ENCODE measurements around the gene SAYSD1.

Gene SAYSD1

GRCh38 chr6:39075807-39076622 is 39.0 kb downstream of the SAYSD1 start:
- no peak for TF ChIP-seq CTCF (IDR thresholded peaks at IDR 0.05; ENCODE audit: low read depth, low read length, missing control alignments)
- in situ Hi-C loops (cut with HindIII; ENCODE audit: low pct_ligation_motif_present, low sequenced_read_pairs): no loop called here
- no peak for DNase-seq

GRCh38 chr6:39075010-39075686 is 39.8 kb downstream of the SAYSD1 start:
- Histone ChIP-seq H3K36me3 (replicated peaks) (no peaks in the 10 kb centered on the region), H3K27me3 (replicated peaks) (no peaks in the 10 kb centered on the region), H3K4me3 (ENCODE audit: low read depth, low read length) (no peak overlapping the region), H3K27ac (no peak overlapping the region)
- in situ Hi-C loops (cut with HindIII; ENCODE audit: low pct_ligation_motif_present, low sequenced_read_pairs): no loop called here
- TF ChIP-seq CTCF (IDR thresholded peaks at IDR 0.05; ENCODE audit: low read depth, low read length, missing control alignments): no peak
- DNase-seq: no peak

More at GRCh38 chr6:39075807-39076622, 39.0 kb downstream of the SAYSD1 start:
- Histone ChIP-seq H3K27ac (no peak overlapping the region), H3K4me3 (ENCODE audit: low read depth, low read length) (no peak overlapping the region), H3K36me3 (replicated peaks) (no peaks in the 10 kb centered on the region), H3K27me3 (replicated peaks) (no peaks in the 10 kb centered on the region)

- Histone ChIP-seq H3K27me3 (replicated peaks) (no peaks in the 10 kb centered on the region), H3K4me3 (ENCODE audit: low read depth, low read length) (no peak overlapping the region), H3K27ac (no peak overlapping the region), H3K36me3 (replicated peaks) (no peaks in the 10 kb centered on the region)
- no peak for DNase-seq
- in situ Hi-C loops (cut with HindIII; ENCODE audit: low pct_ligation_motif_present, low sequenced_read_pairs): no loop called here
- TF ChIP-seq CTCF (IDR thresholded peaks at IDR 0.05; ENCODE audit: low read depth, low read length, missing control alignments): no peak
Measured at GRCh38 chr6:39074486-39074885, 40.5 kb downstream of the SAYSD1 start.

DNA sequence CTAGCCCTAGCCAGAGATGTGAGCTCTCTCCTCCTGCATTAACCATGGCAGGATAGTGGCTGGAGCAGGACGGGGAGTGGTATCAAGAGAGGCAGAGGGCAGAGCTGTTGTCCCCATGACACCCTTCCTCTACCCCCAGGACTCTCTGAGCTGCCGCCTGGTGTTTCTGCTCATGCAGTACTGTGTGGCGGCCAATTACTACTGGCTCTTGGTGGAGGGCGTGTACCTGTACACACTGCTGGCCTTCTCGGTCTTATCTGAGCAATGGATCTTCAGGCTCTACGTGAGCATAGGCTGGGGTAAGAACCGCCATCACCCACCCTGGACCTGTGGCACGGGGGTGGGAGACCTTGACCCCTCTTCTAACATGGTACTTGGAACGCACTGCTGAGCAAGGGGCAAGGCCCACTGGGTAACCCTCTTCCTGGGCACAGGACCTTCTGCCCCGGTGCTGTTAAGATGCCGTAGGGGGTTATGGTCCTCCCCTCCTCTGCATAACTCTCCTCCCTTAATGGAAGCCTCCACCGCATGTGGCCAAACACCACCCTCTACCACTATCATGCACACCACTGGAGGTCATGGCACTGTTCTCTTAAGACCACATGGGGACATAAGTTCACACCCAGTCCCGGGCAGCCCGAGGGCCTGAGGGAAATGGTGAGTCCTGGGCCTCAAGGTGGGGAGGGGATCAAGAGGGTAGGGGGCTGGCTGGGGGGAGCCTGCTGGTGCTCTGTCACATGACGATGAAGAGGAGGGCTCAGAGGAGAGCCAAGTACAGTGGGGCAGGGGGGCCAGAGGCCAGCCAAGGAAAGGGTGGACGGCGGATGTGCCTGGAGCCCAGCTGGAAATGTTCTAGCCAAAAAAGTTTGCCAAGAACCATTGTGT is 41.3 kb downstream of the SAYSD1 start:
- H3K36me3 ChIP-seq (replicated peaks): no peaks in the 10 kb centered on the region
- in situ Hi-C loops (cut with HindIII; ENCODE audit: low pct_ligation_motif_present, low sequenced_read_pairs): no loop called here
- H3K27me3 ChIP-seq (replicated peaks): no peaks in the 10 kb centered on the region
- H3K4me3 ChIP-seq (ENCODE audit: low read depth, low read length): no peak overlapping the region
- TF ChIP-seq CTCF (IDR thresholded peaks at IDR 0.05; ENCODE audit: low read depth, low read length, missing control alignments): no peak
- no peak overlapping the region for H3K27ac ChIP-seq
- no peak for DNase-seq

GRCh38 chr6:39072830-39073229 is 42.2 kb downstream of the SAYSD1 start:
- no peak for TF ChIP-seq CTCF (IDR thresholded peaks at IDR 0.05; ENCODE audit: low read depth, low read length, missing control alignments)
- no peak overlapping the region for H3K4me3 ChIP-seq (ENCODE audit: low read depth, low read length)
- DNase-seq: no peak

More at GRCh38 chr6:39072830-39073229, 42.2 kb downstream of the SAYSD1 start:
- H3K27me3 ChIP-seq (replicated peaks): no peaks in the 10 kb centered on the region
- no peaks in the 10 kb centered on the region for H3K36me3 ChIP-seq (replicated peaks)
- H3K27ac ChIP-seq: no peak overlapping the region
- in situ Hi-C loops (cut with HindIII; ENCODE audit: low pct_ligation_motif_present, low sequenced_read_pairs): no loop called here

All from brain microvascular endothelial cell (primary cell).